ENCODE results near the gene SLIT3. TPM values are rescaled to one million over a fixed set of nuclear protein-coding genes. Genes with fewer than 3 reads are reported as not detected.

SLIT3 gene
- total RNA-seq, 1 donor from 2014 or later, result 3.2 TPM

DNA sequence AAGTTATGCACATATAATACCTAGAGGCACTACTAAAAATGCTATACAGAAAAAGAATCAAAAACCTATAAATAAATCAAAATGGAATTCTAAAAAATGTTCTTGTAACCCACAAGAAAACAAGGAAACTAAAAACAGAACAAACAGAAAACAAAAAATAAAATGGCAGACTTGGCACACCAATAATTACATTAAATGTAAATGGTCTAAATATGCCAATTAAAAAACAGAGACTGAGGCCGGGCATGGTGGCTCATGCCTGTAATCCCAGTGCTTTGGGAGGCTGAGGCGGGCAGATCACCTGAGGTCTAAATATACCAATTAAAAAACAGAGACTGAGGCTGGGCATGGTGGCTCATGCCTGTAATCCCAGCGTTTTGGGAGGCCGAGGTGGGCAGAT, 142.2 kb downstream of the SLIT3 start:
- peaks cover 2% of the 10 kb centered on the region for H3K27me3 Mint-ChIP-seq (ENCODE audit: unreplicated experiment)
- H3K27ac Mint-ChIP-seq (ENCODE audit: unreplicated experiment), result no peak overlapping the region
- no peak overlapping the region for H3K4me3 Mint-ChIP-seq (ENCODE audit: unreplicated experiment)
- no peak for DNase-seq (ENCODE audit: low spot score)
- no peaks in the 10 kb centered on the region for H3K4me1 Mint-ChIP-seq (ENCODE audit: unreplicated experiment)
- no peak for TF ChIP-seq CTCF (IDR thresholded peaks at IDR 0.05; ENCODE audit: unreplicated experiment)
- no peaks in the 10 kb centered on the region for H3K9me3 Mint-ChIP-seq (ENCODE audit: unreplicated experiment)
- H3K36me3 Mint-ChIP-seq (ENCODE audit: low read depth, unreplicated experiment), result no peaks in the 10 kb centered on the region

GRCh38 chr5:169157064-169157463, 143.9 kb downstream of the SLIT3 start:
- Mint-ChIP-seq H3K27ac (ENCODE audit: unreplicated experiment) (no peak overlapping the region), H3K9me3 (ENCODE audit: unreplicated experiment) (no peaks in the 10 kb centered on the region)

DNA sequence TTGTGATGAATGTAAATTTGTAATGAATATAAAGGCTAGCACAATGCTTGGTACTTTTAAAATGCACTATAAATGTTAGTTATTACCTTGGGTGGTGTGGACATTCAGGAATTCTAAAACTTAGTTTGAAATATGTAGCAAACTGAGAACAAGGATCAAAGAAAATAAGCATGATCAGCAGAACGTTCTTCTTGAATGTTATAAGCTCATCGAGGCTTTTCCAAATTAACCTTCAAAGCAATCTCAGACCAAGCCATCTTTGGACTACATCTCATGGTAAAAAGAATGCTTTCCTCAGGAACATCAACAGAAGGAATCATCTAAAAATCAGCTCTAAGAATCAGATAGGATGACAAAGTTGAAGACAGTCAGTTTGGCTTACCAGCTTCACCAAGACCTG, 146.3 kb downstream of the SLIT3 start:
- no peak for TF ChIP-seq CTCF (IDR thresholded peaks at IDR 0.05; ENCODE audit: unreplicated experiment)

More at GRCh38 chr5:169157064-169157463, 143.9 kb downstream of the SLIT3 start:
- Mint-ChIP-seq H3K4me3 (ENCODE audit: unreplicated experiment) (no peak overlapping the region), H3K4me1 (ENCODE audit: unreplicated experiment) (no peaks in the 10 kb centered on the region), H3K27me3 (ENCODE audit: unreplicated experiment) (peaks cover 3% of the 10 kb centered on the region), H3K36me3 (ENCODE audit: low read depth, unreplicated experiment) (no peaks in the 10 kb centered on the region)
- TF ChIP-seq CTCF (IDR thresholded peaks at IDR 0.05; ENCODE audit: unreplicated experiment), result no peak
- no peak for DNase-seq (ENCODE audit: low spot score)

DNA sequence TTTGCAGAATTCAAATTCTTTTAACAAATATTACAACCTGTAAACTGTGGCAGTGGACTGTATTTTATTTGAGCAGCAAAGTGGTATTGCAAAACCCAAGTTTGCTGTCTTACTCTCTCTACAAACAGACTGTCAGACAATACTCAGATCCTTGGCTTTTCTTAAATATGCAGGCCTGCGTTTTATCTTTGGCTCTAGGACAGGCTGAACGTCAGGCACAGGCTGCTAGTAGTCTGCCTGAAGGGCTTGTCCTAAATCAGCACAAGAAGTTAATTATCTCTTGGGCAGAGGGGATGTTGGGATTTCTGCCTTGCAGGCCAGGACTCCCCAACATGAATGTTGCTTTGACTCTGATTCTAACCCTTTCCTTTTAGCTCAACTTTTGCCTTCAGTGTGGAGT, 147.5 kb downstream of the SLIT3 start:
- no peak for DNase-seq (ENCODE audit: low spot score)
- H3K27ac Mint-ChIP-seq (ENCODE audit: unreplicated experiment), result no peak overlapping the region
- no peaks in the 10 kb centered on the region for H3K36me3 Mint-ChIP-seq (ENCODE audit: low read depth, unreplicated experiment)
- H3K4me1 Mint-ChIP-seq (ENCODE audit: unreplicated experiment), result no peaks in the 10 kb centered on the region
- H3K9me3 Mint-ChIP-seq (ENCODE audit: unreplicated experiment), result no peaks in the 10 kb centered on the region
- no peak for TF ChIP-seq CTCF (IDR thresholded peaks at IDR 0.05; ENCODE audit: unreplicated experiment)
- peaks cover 3% of the 10 kb centered on the region for H3K27me3 Mint-ChIP-seq (ENCODE audit: unreplicated experiment)
- no peak overlapping the region for H3K4me3 Mint-ChIP-seq (ENCODE audit: unreplicated experiment)

More for the DNA sequence above, 146.3 kb downstream of the SLIT3 start:
- H3K27me3 Mint-ChIP-seq (ENCODE audit: unreplicated experiment), result peaks cover 3% of the 10 kb centered on the region
- H3K9me3 Mint-ChIP-seq (ENCODE audit: unreplicated experiment), result no peaks in the 10 kb centered on the region
- H3K4me3 Mint-ChIP-seq (ENCODE audit: unreplicated experiment), result no peak overlapping the region
- H3K27ac Mint-ChIP-seq (ENCODE audit: unreplicated experiment), result no peak overlapping the region
- DNase-seq (ENCODE audit: low spot score), result no peak
- H3K36me3 Mint-ChIP-seq (ENCODE audit: low read depth, unreplicated experiment), result no peaks in the 10 kb centered on the region
- H3K4me1 Mint-ChIP-seq (ENCODE audit: unreplicated experiment), result no peaks in the 10 kb centered on the region

- no peak for TF ChIP-seq CTCF (IDR thresholded peaks at IDR 0.05; ENCODE audit: unreplicated experiment)
- H3K27ac Mint-ChIP-seq (ENCODE audit: unreplicated experiment), result no peak overlapping the region
Observed at GRCh38 chr5:169152946-169153345, 148.0 kb downstream of the SLIT3 start.

More at GRCh38 chr5:169152946-169153345, 148.0 kb downstream of the SLIT3 start:
- Mint-ChIP-seq H3K27me3 (ENCODE audit: unreplicated experiment) (peaks cover 3% of the 10 kb centered on the region), H3K4me1 (ENCODE audit: unreplicated experiment) (no peaks in the 10 kb centered on the region), H3K9me3 (ENCODE audit: unreplicated experiment) (no peaks in the 10 kb centered on the region), H3K36me3 (ENCODE audit: low read depth, unreplicated experiment) (no peaks in the 10 kb centered on the region), H3K4me3 (ENCODE audit: unreplicated experiment) (no peak overlapping the region)
- DNase-seq (ENCODE audit: low spot score), result no peak
